Upper lobe of right lung (tissue), 1 donor: ENCODE data around the gene SEL1L2. TPM values are rescaled to one million over a fixed set of nuclear protein-coding genes. Genes with fewer than 3 reads are reported as not detected.
"Not testable (repeated sequence)": the region's sequence is repeated elsewhere in the genome, so short reads cannot be mapped to it uniquely, and the experiment has no call there.

Source experiments
- ATAC-seq: fragments of 200-7000 bp; cut with Tn5 transposase; one replicate; pipeline ENCODE4 v1.9.1; 2020; ENCODE audit warnings: mild to moderate bottlenecking, moderate library complexity
- DNase-seq: peaks from one replicate; pipeline ENCODE4 v3.0.0-alpha.2; 2020
- H3K27ac ChIP-seq: fragments of 200-600 bp; one replicate; pipeline ENCODE4 v1.8.0; 2022
- H3K27me3 ChIP-seq: fragments of 200-600 bp; one replicate; pipeline ENCODE4 v1.8.0; 2022; ENCODE audit warnings: mild to moderate bottlenecking
- H3K36me3 ChIP-seq: fragments of 200-600 bp; one replicate; pipeline ENCODE4 v1.8.0; 2022
- H3K4me1 ChIP-seq: fragments of 200-600 bp; one replicate; pipeline ENCODE4 v1.8.0; 2022
- H3K4me3 ChIP-seq: fragments of 200-600 bp; one replicate; pipeline ENCODE4 v1.8.0; 2022; ENCODE audit warnings: mild to moderate bottlenecking
- H3K9me3 ChIP-seq: fragments of 200-600 bp; one replicate; pipeline ENCODE4 v1.8.0; 2022
- intact Hi-C: fragments of 100-400 bp; cut with DNase I; formaldehyde crosslinking; loops from one replicate; pipeline ENCODE4 v1.11.0; 2022
- total RNA-seq: library from RNA; stranded (reverse); fragmentation: NEBNext Ultra II Directional; extraction: Animal tissue kit (Norgen Biotek cat#: 25700); gene quantifications from one replicate; pipeline ENCODE4 v1.2.1, GENCODE V29; 2021
- TF ChIP-seq, protein P1 (sequence below): fragments of 200-600 bp; IDR thresholded peaks from one replicate; pipeline ENCODE4 v1.8.0; 2022; ENCODE audit warnings: antibody characterized with exemption
- donor health status: DM: no; HTN: yes; CAD: no; lungs with severe emphysema.

SEL1L2 gene
- total RNA-seq, 1 donor from 2014 or later, result not detected

DNA sequence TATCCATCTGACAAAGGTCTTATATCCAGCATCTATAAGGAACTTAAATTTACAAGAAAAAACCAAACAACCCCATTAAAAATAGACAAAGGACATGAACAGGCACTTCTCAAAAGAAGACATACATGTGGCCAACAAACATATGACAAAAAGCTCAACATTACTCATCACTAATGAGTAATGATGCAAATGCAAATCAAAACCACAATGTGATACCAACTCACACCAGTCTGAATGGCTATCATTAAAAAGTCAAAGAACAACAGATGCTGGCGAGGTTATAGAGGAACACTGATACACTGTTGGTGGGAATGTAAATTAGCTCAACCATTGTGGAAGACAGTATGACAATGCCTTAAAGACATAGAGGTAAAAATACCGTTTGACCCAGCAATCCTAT lies 18.8 kb upstream of the SEL1L2 start:
- Histone ChIP-seq H3K27me3 (no peaks in the 10 kb centered on the region), H3K4me3 (no peak overlapping the region), H3K36me3 (no peaks in the 10 kb centered on the region), H3K9me3 (no peaks in the 10 kb centered on the region), H3K27ac (no peak overlapping the region), H3K4me1 (no peaks in the 10 kb centered on the region)
- no peak for ATAC-seq
- TF ChIP-seq, protein P1, sequence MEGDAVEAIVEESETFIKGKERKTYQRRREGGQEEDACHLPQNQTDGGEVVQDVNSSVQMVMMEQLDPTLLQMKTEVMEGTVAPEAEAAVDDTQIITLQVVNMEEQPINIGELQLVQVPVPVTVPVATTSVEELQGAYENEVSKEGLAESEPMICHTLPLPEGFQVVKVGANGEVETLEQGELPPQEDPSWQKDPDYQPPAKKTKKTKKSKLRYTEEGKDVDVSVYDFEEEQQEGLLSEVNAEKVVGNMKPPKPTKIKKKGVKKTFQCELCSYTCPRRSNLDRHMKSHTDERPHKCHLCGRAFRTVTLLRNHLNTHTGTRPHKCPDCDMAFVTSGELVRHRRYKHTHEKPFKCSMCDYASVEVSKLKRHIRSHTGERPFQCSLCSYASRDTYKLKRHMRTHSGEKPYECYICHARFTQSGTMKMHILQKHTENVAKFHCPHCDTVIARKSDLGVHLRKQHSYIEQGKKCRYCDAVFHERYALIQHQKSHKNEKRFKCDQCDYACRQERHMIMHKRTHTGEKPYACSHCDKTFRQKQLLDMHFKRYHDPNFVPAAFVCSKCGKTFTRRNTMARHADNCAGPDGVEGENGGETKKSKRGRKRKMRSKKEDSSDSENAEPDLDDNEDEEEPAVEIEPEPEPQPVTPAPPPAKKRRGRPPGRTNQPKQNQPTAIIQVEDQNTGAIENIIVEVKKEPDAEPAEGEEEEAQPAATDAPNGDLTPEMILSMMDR, result no peak
- no peak for DNase-seq
- intact Hi-C loops, result no loop called here

DNA sequence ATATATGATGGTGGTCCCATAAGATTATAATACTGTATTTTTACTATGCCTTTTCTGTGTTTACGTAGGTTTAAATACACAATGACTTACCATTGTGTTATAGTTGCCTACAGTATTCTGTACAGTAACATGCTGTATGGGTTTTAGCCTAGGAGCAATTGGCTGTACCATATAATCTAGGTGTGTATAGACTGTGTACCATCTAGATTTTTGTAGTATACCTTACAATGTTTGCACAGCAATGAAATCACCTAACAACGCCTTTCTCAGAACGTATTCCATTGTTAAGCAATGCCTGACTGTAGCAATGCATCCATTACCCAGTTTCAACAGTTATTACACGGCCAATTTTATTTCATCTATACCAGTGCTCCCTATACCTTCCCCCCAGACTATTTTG lies 15.6 kb upstream of the SEL1L2 start:
- TF ChIP-seq, protein P1, result no peak
- H3K9me3 ChIP-seq, result no peaks in the 10 kb centered on the region
- H3K27me3 ChIP-seq, result no peaks in the 10 kb centered on the region
- intact Hi-C loops, result no loop called here
- DNase-seq, result no peak
- no peak for ATAC-seq
- no peaks in the 10 kb centered on the region for H3K4me1 ChIP-seq
- H3K36me3 ChIP-seq, result no peaks in the 10 kb centered on the region
- H3K27ac ChIP-seq, result no peak overlapping the region
- no peak overlapping the region for H3K4me3 ChIP-seq

DNA sequence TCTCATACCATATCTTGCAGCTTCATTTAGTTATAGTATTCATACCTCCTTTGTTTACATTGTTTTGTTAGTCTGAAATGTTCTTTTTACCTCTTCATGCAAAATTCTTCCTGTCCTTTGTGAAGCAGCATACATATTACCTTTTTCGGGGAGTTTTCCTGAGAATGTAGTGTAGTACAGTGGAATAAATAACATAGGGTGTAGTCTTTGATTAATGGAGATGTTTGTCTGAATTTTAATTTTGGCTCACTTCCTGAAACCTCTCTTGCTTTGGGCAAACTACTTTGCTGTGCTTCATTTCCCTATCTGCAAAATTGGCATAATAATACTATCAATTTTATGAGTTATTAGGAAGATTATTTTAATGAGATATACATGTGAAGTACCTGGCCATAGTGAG lies 10.5 kb upstream of the SEL1L2 start:
- H3K27me3 ChIP-seq, result no peaks in the 10 kb centered on the region
- H3K4me1 ChIP-seq, result no peaks in the 10 kb centered on the region
- H3K4me3 ChIP-seq, result no peak overlapping the region
- TF ChIP-seq, protein P1, result no peak
- no peak overlapping the region for H3K27ac ChIP-seq
- H3K9me3 ChIP-seq, result no peaks in the 10 kb centered on the region
- intact Hi-C loops, result no loop called here
- DNase-seq (no peak), ATAC-seq (no peak)
- H3K36me3 ChIP-seq, result no peaks in the 10 kb centered on the region

DNA sequence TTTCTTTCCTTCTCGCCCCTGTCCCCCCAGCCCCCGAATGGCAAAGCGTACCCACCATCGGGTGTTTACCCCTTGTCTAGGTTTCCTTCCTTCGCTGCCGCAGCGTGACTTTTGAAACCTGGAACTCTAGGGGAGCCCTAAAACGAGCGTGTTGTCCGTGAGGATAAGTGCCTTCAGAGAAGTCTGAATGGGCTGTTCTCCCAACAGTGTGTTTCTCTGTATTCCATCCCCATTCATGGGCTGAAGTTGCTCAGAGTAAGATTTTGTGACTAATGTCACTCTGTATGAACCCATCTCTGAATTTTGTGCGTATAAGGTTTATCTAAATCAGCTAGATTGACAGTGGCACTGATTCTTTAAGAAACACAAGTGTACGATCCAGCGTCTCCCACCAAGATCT lies 5.9 kb upstream of the SEL1L2 start:
- intact Hi-C loops, result no loop called here
- DNase-seq (no peak), ATAC-seq (no peak)
- TF ChIP-seq, protein P1, result no peak
- Histone ChIP-seq H3K27me3 (no peaks in the 10 kb centered on the region), H3K4me1 (no peaks in the 10 kb centered on the region), H3K9me3 (peaks cover 10% of the 10 kb centered on the region), H3K4me3 (peak overlapping the region; percentile 66), H3K36me3 (no peaks in the 10 kb centered on the region), H3K27ac (no peak overlapping the region)

DNA sequence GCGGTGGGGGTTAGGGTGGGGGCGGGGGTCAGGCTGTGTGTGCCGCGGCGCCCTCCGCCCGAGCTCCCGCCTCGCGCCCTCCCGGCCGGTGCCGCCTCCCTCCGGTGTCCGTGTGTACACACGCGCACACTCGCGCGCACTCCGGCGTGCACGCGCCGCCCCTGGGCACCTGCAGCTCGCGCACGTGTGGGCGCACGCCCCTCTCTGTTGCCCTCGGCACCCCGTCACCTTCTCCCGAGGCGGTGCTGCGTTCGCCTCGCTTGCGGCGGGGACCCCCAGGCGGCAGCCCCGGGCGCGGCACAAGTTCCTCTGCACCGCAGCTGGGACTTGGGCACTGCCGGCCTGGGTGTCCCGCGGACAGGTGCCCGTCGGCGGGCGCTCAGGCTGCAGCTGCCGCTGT lies 5.4 kb upstream of the SEL1L2 start:
- Histone ChIP-seq H3K27ac (no peak overlapping the region), H3K36me3 (no peaks in the 10 kb centered on the region), H3K4me3 (peak overlapping the region; percentile 66), H3K27me3 (no peaks in the 10 kb centered on the region), H3K4me1 (no peaks in the 10 kb centered on the region), H3K9me3 (peaks cover 10% of the 10 kb centered on the region)
- ATAC-seq, result peak; percentile 66
- intact Hi-C loops, result no loop called here
- TF ChIP-seq, protein P1, result no peak
- DNase-seq, result peak; percentile 80

DNA sequence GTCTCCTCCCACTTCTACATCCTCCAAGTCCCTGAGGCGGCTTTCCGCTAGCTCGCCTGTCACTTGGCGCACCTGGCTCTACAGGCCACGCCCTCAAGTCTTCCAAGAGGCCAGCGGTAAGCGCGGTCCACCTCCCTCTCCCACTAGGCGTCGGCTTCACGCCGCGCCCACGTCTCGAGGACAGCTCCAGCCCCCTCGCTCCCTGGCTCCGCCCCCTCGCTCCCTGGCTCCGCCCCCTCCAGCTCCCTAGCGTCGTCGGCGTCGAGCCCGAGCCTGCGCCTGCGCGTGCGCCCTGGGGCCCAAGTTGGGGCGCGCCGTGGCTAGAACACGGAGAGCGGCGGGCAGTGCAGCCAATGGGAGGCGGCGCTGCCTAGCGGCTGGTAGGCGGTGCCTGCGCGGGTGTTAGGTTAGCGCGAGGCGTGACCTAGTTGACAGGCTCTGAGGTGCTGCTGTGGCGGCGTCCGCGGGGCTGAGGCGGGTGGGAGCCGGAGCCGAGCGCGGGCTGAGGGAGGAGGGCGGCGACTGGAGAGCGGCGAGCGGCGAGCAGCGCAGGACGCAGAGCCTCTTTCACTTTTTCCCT lies 4.8 kb upstream of the SEL1L2 start, which contains the start of gene MACROD2:
Gene MACROD2 (plus strand): TSS at position 431 of the 580 bp plus-strand sequence.
- Histone ChIP-seq H3K9me3 (peaks cover 10% of the 10 kb centered on the region), H3K27ac (peak within 1 kb of the TSS; percentile 34), H3K36me3 (no peaks in the 10 kb centered on the region), H3K27me3 (no peaks in the 10 kb centered on the region), H3K4me3 (peak within 1 kb of the TSS; percentile 66), H3K4me1 (no peaks in the 10 kb centered on the region)
- peak; percentile 98 for DNase-seq
- ATAC-seq, result peak; percentile 97
- TF ChIP-seq, protein P1, result no peak
- intact Hi-C loops, result no loop called here

DNA sequence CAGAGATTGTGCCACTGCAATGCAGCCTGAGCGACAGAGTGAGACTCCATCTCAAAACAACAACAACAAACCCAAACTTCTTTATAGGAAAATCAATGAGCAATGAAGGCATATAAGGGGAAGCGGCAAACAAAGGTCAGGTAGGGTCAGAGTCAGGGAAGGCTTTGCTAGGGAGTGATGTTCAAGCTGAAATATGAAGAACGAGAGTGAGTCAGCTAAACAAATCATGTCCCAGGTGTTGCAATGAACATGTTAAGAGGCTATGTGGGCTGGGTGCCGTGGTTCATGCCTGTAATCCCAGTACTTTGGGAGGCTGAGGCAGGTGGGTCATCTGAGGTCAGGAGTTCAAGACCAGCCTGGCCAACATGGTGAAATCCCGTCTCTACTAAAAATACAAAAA lies 1.5 kb upstream of the SEL1L2 start:
- H3K4me3 ChIP-seq, DNase-seq, H3K4me1 ChIP-seq, H3K36me3 ChIP-seq, H3K27me3 ChIP-seq, H3K9me3 ChIP-seq, ATAC-seq, H3K27ac ChIP-seq, intact Hi-C loops: not testable (repeated sequence)
